MM.1S (cell line): Measurements from ENCODE around the gene LRRC1.

Experiments used
- CTCF ChIP-seq: fragments of 300-600 bp; sonication (generic); IDR thresholded peaks from 2 replicates; pipeline ENCODE4 v1.5.1; 2016; ENCODE audit warnings: antibody characterized with exemption, low read length, mixed read lengths
- EZH2 ChIP-seq: fragments of 300-600 bp; sonication (generic); optimal IDR thresholded peaks from 2 replicates; pipeline ENCODE3; 2017; ENCODE audit warnings: low read depth, mild to moderate bottlenecking, antibody characterized with exemption, low read length, mixed read lengths

- TF ChIP-seq CTCF (no peak), EZH2 (no peak)
Measured at GRCh38 chr6:53830366-53830765, 35.6 kb downstream of the LRRC1 start.
